GM12878 (cell line): ENCODE data around the gene PLEKHH2. TPM values are rescaled to one million over a fixed set of nuclear protein-coding genes. Genes with fewer than 3 reads are reported as not detected.

Experiments used
- ATAC-seq: fragments of 200-7000 bp; cut with Tn5 transposase; 3 replicates; pipeline ENCODE4 v1.9.1; 2020; ENCODE audit warnings: mild to moderate bottlenecking, moderate library complexity
- BruUV-seq: library from RNA; stranded (reverse); fragments of 400-500 nt; replicated peaks from 2 replicates; lab custom pipeline; 2021; lab: Mats Ljungman, UMichigan
- CTCF ChIA-PET: fragments of 300-600 bp; sonication (Branson Sonifier 250); formaldehyde crosslinking; extraction: SDS; loops from one replicate; lab custom pipeline; 2021; ENCODE audit warnings: inconsistent platforms; lab: Yijun Ruan, JAX
- POLR2A ChIA-PET: fragments of 350-600 bp; formaldehyde crosslinking; extraction: SDS; loops from one replicate; lab custom pipeline; 2021; ENCODE audit warnings: inconsistent platforms; lab: Charles Lee
- RAD21 ChIA-PET: fragments of 300-600 bp; sonication (Branson Sonifier 250); formaldehyde crosslinking; loops from one replicate; lab custom pipeline; 2023; ENCODE audit warnings: antibody characterized with exemption; ENCODE audit not compliant: unreplicated experiment; lab: Charles Lee
- SMC1A ChIA-PET: fragments of 300-600 bp; sonication (Branson Sonifier 250); formaldehyde crosslinking; loops from one replicate; lab custom pipeline; 2023; ENCODE audit not compliant: unreplicated experiment, uncharacterized antibody; lab: Charles Lee
- DNase-seq: peaks from one replicate; pipeline ENCODE4 v3.0.0-alpha.2; 2011; ENCODE audit warnings: low read depth, low spot score
- FAIRE-seq: peaks from 3 replicates; lab custom pipeline; 2011; peaks lifted over from hg19 to GRCh38; lab: Jason Lieb, UNC
- H2AFZ ChIP-seq: 2 replicates; pipeline ENCODE4 v1.6.0; 2011; ENCODE audit warnings: low read depth, low read length, control low read depth; ENCODE audit not compliant: control insufficient read depth
- H3K27ac ChIP-seq: 2 replicates; pipeline ENCODE4 v1.5.1; 2011; ENCODE audit warnings: control low read depth; ENCODE audit not compliant: control insufficient read depth, insufficient read depth
- H3K27me3 ChIP-seq, 2 experiments: replicated peaks in 1 of 2; 2 replicates each; pipeline versions ENCODE4 v1.6.0 to v1.6.1; 2011; ENCODE audit warnings: low read length in 1 of 2; ENCODE audit not compliant: control insufficient read depth in 2 of 2, insufficient read depth in 2 of 2
- H3K36me3 ChIP-seq, 2 experiments: 2 replicates each; pipeline ENCODE4 v1.5.1; 2011; ENCODE audit warnings: low read length in 1 of 2; ENCODE audit not compliant: control insufficient read depth in 2 of 2, insufficient read depth in 2 of 2
- H3K4me1 ChIP-seq: 2 replicates; pipeline ENCODE4 v1.6.1; 2011; ENCODE audit warnings: mild to moderate bottlenecking, low read length, moderate library complexity, mixed read lengths; ENCODE audit not compliant: control insufficient read depth, insufficient read depth
- H3K4me2 ChIP-seq: 2 replicates; pipeline ENCODE4 v1.6.0; 2011; ENCODE audit warnings: control low read depth; ENCODE audit not compliant: control insufficient read depth, insufficient read depth
- H3K4me3 ChIP-seq: fragments of 200-600 bp; sonication (generic); 2 replicates; pipeline ENCODE4 v1.5.1; 2016
- H3K79me2 ChIP-seq: 2 replicates; pipeline ENCODE4 v1.6.0; 2011; ENCODE audit warnings: low read length; ENCODE audit not compliant: control insufficient read depth, insufficient read depth
- H3K9ac ChIP-seq: 2 replicates; pipeline ENCODE4 v1.8.0; 2011; ENCODE audit warnings: low read length, control low read depth, mixed read lengths; ENCODE audit not compliant: control insufficient read depth, insufficient read depth
- H3K9me3 ChIP-seq: replicated peaks from 3 replicates; pipeline ENCODE4 v1.5.1; 2011; ENCODE audit warnings: mild to moderate bottlenecking, low read length; ENCODE audit not compliant: control insufficient read depth, insufficient read depth
- H4K20me1 ChIP-seq: 2 replicates; pipeline ENCODE4 v1.6.0; 2011; ENCODE audit not compliant: control insufficient read depth, insufficient read depth
- EZH2 ChIP-seq: IDR thresholded peaks from 2 replicates; pipeline ENCODE4 v1.6.1; 2012; ENCODE audit warnings: low read depth, mild to moderate bottlenecking, control low read depth, inconsistent platforms, low read length, borderline replicate concordance; ENCODE audit not compliant: control insufficient read depth
- MEF2A ChIP-seq: IDR thresholded peaks from 2 replicates; pipeline ENCODE4 v1.6.1; 2011; ENCODE audit warnings: low read depth, mild to moderate bottlenecking, low read length, moderate library complexity; ENCODE audit not compliant: insufficient read depth
- PRDM15 ChIP-seq: fragments of 450-650 bp; formaldehyde crosslinking; IDR thresholded peaks from 2 replicates; pipeline ENCODE4 v1.4.0; 2020; ENCODE audit warnings: mild to moderate bottlenecking, moderate library complexity
- RFX5 ChIP-seq: IDR thresholded peaks from 2 replicates; pipeline ENCODE4 v1.6.1; 2011; ENCODE audit warnings: low read depth, low read length, improper control_type of control experiment
- USF2 ChIP-seq: IDR thresholded peaks from 2 replicates; pipeline ENCODE4 v1.6.1; 2011; ENCODE audit warnings: low read depth, low read length, improper control_type of control experiment, borderline replicate concordance
- ZBED1 ChIP-seq: IDR thresholded peaks from 2 replicates; pipeline ENCODE4 v1.6.1; 2016; ENCODE audit warnings: borderline replicate concordance
- WGBS: methylation state at CpG from one replicate; pipeline ENCODE4 v1.1.6; 2016; ENCODE audit warnings: low lambda C conversion rate; ENCODE audit not compliant: insufficient replicate concordance, insufficient coverage; ENCODE audit errors: missing lambda C conversion rate; 5-methylcytosine and 5-hydroxymethylcytosine counted together
- in situ Hi-C: fragments of 300-500 bp; cut with MboI; formaldehyde crosslinking; loops from 9 replicates; pipeline ENCODE4 v1.14.3; 2018; ENCODE audit warnings: mixed read lengths
- intact Hi-C: fragments of 100-400 bp; cut with micrococcal nuclease; formaldehyde crosslinking; loops from one replicate; pipeline ENCODE4 v1.14.2; 2022; ENCODE audit not compliant: unreplicated experiment
- polyA plus RNA-seq, 11 experiments: library from polyadenylated mRNA; depleted of rRNA in 4 of 11; unstranded in 6 of 11; stranded (reverse) in 5 of 11; fragments of >200 nt; fragmentation: Nextera tagmentation in 4 of 11; fragmentation: Illumina TruSeq in 1 of 11; extraction: Ambion mirVana in 4 of 11; extraction: Trizol in 1 of 11; gene quantifications; 1 replicate in 1 of 11; 2 replicates in 10 of 11; pipeline versions ENCODE4 v1.2.1 to v1.2.3, GENCODE V29; 2011 to 2016; ENCODE audit warnings: inconsistent platforms in 2 of 11, missing spikeins in 2 of 11, low read depth in 1 of 11
- total RNA-seq, 4 experiments: library from RNA; depleted of rRNA in 3 of 4; stranded (reverse); fragments of >200 nt in 3 of 4; fragmentation: Illumina TruSeq in 1 of 4; extraction: Trizol in 1 of 4; gene quantifications; 2 replicates each; pipeline versions ENCODE4 v1.2.1 to v1.2.3, GENCODE V29; 2013 to 2021
- TF ChIP-seq, protein P1 (sequence below): fragments of 450-650 bp; IDR thresholded peaks from 2 replicates; pipeline ENCODE4 v1.6.1; 2017; ENCODE audit warnings: mild to moderate bottlenecking
- TF ChIP-seq, protein P2 (sequence below): IDR thresholded peaks from 2 replicates; pipeline ENCODE4 v1.6.1; 2012; ENCODE audit warnings: improper control_type of control experiment, low read depth, low read length; ENCODE audit not compliant: insufficient replicate concordance

The PLEKHH2 gene
- total and polyA plus RNA-seq, 10 of the 15 experiments (the other 5 are each of a cell fraction or from before 2014, with no cell fraction given) = not detected

DNA sequence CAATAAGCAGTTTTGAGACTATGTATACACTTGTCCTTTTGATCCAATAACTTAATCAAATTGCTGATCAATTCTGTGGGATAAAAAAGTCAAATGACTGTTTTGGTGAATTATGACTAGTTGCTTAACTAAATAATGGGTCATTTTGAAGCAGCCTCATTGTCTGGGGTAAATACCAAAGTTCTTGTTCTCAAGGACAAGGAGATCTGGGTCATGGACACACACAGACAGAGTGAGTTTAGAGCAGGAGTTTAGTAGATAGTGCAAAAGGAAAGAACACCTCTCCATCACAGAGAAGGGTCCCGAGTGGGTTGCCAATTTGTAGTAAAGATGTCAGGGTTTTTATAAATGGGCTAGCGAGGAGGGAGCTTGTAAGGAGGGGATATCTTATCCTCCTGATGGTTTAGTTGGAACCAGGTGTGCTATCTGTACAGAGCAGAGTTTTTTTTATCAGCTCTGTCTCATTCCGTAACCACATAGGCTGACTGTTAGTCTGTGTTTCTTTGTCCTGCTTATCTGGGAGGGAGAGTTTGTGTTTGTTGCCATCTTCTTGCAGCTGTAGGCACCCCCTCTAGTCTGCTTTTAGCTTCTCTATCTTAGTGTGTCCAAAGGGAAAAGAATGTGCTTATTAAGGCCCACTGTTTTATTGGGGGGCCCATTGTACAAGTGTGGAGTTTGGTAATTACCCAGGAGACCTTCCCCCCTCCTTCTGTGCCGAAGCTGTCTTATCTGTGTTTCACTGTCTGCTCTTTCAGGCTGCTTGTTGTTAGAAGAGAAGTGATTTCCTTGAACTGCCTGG is 87.9 kb downstream of the PLEKHH2 start (continued):
- no peak for TF ChIP-seq PRDM15 (CRISPR knock-in tag)
- TF ChIP-seq, protein P1, sequence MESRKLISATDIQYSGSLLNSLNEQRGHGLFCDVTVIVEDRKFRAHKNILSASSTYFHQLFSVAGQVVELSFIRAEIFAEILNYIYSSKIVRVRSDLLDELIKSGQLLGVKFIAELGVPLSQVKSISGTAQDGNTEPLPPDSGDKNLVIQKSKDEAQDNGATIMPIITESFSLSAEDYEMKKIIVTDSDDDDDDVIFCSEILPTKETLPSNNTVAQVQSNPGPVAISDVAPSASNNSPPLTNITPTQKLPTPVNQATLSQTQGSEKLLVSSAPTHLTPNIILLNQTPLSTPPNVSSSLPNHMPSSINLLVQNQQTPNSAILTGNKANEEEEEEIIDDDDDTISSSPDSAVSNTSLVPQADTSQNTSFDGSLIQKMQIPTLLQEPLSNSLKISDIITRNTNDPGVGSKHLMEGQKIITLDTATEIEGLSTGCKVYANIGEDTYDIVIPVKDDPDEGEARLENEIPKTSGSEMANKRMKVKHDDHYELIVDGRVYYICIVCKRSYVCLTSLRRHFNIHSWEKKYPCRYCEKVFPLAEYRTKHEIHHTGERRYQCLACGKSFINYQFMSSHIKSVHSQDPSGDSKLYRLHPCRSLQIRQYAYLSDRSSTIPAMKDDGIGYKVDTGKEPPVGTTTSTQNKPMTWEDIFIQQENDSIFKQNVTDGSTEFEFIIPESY = no peak
- TF ChIP-seq ZBED1 = no peak

DNA sequence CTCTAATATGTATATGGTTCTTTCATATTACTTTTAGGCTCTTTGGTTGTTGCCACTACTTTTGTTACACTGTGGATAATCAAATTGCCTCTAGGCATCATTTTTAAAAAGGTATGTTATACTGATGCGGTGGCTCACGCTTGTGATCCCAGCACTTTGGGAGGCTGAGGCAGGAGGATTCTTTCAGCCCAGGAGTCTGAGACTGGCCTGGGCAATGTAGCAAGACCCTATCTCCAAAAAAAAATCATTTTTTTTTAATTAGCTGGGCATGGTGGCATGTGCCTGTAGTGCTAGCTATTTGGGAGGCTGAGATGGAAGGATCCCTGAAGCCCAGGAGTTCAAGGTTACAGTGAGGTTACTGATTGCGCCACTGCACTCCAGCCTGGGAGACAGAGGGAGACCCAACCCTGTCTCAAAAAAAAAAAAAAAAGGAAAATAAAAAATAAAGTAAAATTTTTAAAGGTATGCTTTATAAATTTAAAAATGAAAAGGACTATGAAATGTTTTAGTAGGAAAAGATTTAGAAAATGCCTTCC is 88.7 kb downstream of the PLEKHH2 start:
- H4K20me1 ChIP-seq = no peaks in the 10 kb centered on the region
- CTCF ChIA-PET = no interaction called here
- H3K36me3 ChIP-seq = no peaks in the 10 kb centered on the region
- no peak overlapping the region for H3K27ac ChIP-seq
- BruUV-seq = no TSS peak
- FAIRE-seq = no peak
- no peaks in the 10 kb centered on the region for H3K79me2 ChIP-seq
- H3K4me2 ChIP-seq = no peak overlapping the region
- in situ Hi-C loops = no loop called here
- H3K27me3 ChIP-seq = no peaks in the 10 kb centered on the region; a peak in 1 of 4 replicates
- no peaks in the 10 kb centered on the region for H3K9me3 ChIP-seq
- 71% methylated on average over 3 of the region's 3 CpGs for WGBS
- RAD21 ChIA-PET = no interaction called here
- ATAC-seq = no peak
- no peak overlapping the region for H3K9ac ChIP-seq
- no peak overlapping the region for H3K4me3 ChIP-seq
- H3K4me1 ChIP-seq = no peaks in the 10 kb centered on the region
- POLR2A ChIA-PET = no interaction called here
- DNase-seq = no peak
- H2AFZ ChIP-seq = no peak overlapping the region
- SMC1A ChIA-PET = no interaction called here
- intact Hi-C loops = no loop called here
- TF ChIP-seq RFX5 (no peak), EZH2 (no peak), USF2 (no peak), MEF2A (no peak)
- TF ChIP-seq, protein P2, sequence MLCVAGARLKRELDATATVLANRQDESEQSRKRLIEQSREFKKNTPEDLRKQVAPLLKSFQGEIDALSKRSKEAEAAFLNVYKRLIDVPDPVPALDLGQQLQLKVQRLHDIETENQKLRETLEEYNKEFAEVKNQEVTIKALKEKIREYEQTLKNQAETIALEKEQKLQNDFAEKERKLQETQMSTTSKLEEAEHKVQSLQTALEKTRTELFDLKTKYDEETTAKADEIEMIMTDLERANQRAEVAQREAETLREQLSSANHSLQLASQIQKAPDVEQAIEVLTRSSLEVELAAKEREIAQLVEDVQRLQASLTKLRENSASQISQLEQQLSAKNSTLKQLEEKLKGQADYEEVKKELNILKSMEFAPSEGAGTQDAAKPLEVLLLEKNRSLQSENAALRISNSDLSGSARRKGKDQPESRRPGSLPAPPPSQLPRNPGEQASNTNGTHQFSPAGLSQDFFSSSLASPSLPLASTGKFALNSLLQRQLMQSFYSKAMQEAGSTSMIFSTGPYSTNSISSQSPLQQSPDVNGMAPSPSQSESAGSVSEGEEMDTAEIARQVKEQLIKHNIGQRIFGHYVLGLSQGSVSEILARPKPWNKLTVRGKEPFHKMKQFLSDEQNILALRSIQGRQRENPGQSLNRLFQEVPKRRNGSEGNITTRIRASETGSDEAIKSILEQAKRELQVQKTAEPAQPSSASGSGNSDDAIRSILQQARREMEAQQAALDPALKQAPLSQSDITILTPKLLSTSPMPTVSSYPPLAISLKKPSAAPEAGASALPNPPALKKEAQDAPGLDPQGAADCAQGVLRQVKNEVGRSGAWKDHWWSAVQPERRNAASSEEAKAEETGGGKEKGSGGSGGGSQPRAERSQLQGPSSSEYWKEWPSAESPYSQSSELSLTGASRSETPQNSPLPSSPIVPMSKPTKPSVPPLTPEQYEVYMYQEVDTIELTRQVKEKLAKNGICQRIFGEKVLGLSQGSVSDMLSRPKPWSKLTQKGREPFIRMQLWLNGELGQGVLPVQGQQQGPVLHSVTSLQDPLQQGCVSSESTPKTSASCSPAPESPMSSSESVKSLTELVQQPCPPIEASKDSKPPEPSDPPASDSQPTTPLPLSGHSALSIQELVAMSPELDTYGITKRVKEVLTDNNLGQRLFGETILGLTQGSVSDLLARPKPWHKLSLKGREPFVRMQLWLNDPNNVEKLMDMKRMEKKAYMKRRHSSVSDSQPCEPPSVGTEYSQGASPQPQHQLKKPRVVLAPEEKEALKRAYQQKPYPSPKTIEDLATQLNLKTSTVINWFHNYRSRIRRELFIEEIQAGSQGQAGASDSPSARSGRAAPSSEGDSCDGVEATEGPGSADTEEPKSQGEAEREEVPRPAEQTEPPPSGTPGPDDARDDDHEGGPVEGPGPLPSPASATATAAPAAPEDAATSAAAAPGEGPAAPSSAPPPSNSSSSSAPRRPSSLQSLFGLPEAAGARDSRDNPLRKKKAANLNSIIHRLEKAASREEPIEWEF = no peak
